BJ (cell line): Measurements from ENCODE around the gene PTRHD1. TPM values are rescaled to one million over a fixed set of nuclear protein-coding genes. Genes with fewer than 3 reads are reported as not detected.

Experiments used
- CTCF ChIA-PET: fragments of 350-600 bp; formaldehyde crosslinking; extraction: SDS; loops from one replicate; lab custom pipeline; 2021; ENCODE audit warnings: antibody characterized with exemption, inconsistent platforms; lab: Yijun Ruan, JAX
- POLR2A ChIA-PET: fragments of 300-600 bp; sonication (Branson Sonifier 250); formaldehyde crosslinking; extraction: SDS; loops from one replicate; lab custom pipeline; 2021; ENCODE audit warnings: antibody characterized with exemption; lab: Charles Lee
- DNase-seq: peaks from one replicate; pipeline ENCODE4 v3.0.0-alpha.2; 2011; ENCODE audit warnings: low read depth
- H3K27me3 ChIP-seq: 2 replicates; pipeline ENCODE4 v1.6.0; 2011; ENCODE audit warnings: low read length; ENCODE audit not compliant: control insufficient read depth, insufficient read depth
- H3K36me3 ChIP-seq: 2 replicates; pipeline ENCODE4 v1.5.1; 2011; ENCODE audit warnings: low read length; ENCODE audit not compliant: control insufficient read depth, insufficient read depth
- H3K4me3 ChIP-seq: 2 replicates; pipeline ENCODE4 v1.5.1; 2011; ENCODE audit warnings: low read depth, mild to moderate bottlenecking, control low read depth, low read length
- polyA plus RNA-seq: library from polyadenylated mRNA; depleted of rRNA; stranded (reverse); fragments of >200 nt; gene quantifications from 2 replicates; pipeline ENCODE4 v1.2.3, GENCODE V29; 2011
- TF ChIP-seq, protein P1 (sequence below): IDR thresholded peaks from 2 replicates; pipeline ENCODE4 v1.5.1; 2011; ENCODE audit warnings: low read depth, mild to moderate bottlenecking, control low read depth, inconsistent platforms, low read length, moderate library complexity; ENCODE audit not compliant: insufficient read depth

PTRHD1 gene
- polyA plus RNA-seq, 1 experiment: 44.5 TPM

DNA sequence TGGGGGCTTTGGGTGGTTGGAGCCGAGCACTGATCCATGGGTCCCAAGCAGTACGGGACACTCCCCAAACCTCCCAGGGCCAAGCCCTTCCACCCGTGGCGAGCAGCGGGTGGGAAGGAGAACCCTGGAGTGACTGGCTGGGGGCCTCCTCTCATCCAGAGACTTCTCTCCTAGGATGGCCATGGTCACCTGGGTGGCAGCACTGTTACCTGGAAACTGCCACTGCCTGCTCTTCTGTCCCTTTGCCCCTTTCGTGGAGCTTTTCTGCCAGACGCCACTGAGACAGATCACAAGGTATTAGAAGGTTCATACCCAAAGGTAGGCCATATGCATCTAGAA lies 27.0 kb upstream of the PTRHD1 start:
- TF ChIP-seq, protein P1, sequence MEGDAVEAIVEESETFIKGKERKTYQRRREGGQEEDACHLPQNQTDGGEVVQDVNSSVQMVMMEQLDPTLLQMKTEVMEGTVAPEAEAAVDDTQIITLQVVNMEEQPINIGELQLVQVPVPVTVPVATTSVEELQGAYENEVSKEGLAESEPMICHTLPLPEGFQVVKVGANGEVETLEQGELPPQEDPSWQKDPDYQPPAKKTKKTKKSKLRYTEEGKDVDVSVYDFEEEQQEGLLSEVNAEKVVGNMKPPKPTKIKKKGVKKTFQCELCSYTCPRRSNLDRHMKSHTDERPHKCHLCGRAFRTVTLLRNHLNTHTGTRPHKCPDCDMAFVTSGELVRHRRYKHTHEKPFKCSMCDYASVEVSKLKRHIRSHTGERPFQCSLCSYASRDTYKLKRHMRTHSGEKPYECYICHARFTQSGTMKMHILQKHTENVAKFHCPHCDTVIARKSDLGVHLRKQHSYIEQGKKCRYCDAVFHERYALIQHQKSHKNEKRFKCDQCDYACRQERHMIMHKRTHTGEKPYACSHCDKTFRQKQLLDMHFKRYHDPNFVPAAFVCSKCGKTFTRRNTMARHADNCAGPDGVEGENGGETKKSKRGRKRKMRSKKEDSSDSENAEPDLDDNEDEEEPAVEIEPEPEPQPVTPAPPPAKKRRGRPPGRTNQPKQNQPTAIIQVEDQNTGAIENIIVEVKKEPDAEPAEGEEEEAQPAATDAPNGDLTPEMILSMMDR: no peak
- CTCF ChIA-PET: interaction anchor here (1.1 to 4.1 kb wide), 3 partner anchors 27 to 410 kb away, joined by 3 to 20 read pairs (median 4); partner anchors contain the start of genes CENPO and PTRHD1
- POLR2A ChIA-PET: no interaction called here
- Histone ChIP-seq H3K4me3 (no peak overlapping the region), H3K36me3 (peaks cover 14% of the 10 kb centered on the region), H3K27me3 (no peaks in the 10 kb centered on the region)
- DNase-seq: no peak

DNA sequence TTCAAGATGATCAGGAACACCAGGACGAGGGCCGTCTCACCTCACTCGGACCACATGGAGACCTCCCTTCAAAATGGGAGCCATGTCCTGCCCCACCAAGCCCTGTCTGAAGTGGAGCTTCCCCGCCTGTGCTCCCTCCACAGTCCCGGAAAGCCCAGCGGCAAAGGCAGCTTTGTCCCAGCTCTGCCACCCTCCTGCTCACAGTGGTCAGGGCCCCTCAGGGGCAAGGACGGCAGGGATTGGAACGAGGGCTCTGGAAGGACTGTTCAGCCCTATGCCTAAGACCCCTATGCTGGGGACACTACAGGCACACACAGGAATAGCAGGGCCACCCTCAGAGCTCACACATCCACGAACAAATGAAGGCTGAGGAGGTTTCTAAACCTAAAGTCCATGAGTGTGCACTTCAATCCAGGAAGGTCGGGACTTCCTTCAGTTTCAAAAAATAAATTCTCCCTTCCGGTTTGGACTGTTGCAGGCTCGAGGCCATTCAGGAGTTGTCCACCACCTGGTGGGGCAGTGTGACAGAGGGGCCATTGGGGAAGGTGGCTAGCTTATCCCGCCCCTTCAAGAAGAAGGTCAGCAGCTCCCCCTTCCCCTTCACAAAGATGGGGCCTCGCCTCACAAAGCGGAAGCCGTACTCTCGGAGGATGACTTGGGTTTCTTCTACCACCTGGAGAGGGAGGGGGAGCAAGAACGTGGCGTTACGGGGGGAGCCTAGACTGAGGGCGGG lies 26.4 kb upstream of the PTRHD1 start:
- no peak for DNase-seq
- H3K36me3 ChIP-seq: peaks cover 14% of the 10 kb centered on the region
- H3K27me3 ChIP-seq: no peaks in the 10 kb centered on the region
- no peak overlapping the region for H3K4me3 ChIP-seq
- TF ChIP-seq, protein P1: no peak
- CTCF ChIA-PET: interaction anchor here (1.1 to 4.1 kb wide), 3 partner anchors 8 to 410 kb away, joined by 4 to 20 read pairs (median 19); no protein-coding TSS in a partner anchor
- POLR2A ChIA-PET: no interaction called here

DNA sequence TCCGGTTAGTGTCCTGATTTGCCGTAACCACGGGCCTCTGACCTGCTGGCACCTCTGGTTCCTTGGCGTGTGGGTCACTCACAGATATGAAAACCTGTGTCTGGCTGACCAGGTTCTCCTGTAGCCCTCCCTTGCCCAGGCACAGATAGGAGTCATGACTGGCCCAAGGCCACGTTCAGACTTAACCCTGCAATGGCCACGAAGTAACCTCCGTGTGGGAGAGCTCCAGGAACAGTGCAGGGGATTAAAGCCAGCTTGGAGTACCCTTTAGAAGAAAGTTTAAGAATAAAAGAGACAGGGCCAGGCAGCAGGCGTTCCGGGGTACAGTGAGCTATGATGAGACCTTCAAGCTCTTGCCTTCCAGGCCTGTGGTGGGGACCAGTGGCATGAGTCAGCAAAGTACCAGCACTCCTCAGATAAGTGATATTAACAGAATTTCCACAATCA lies 25.6 kb upstream of the PTRHD1 start:
- ChIA-PET POLR2A (no interaction called here), CTCF (interaction anchor here (1.1 to 4.1 kb wide), 3 partner anchors 9 to 409 kb away, joined by 4 to 20 read pairs (median 19); no protein-coding TSS in a partner anchor)
- TF ChIP-seq, protein P1: no peak
- H3K36me3 ChIP-seq: peaks cover 14% of the 10 kb centered on the region
- no peak overlapping the region for H3K4me3 ChIP-seq
- H3K27me3 ChIP-seq: no peaks in the 10 kb centered on the region
- no peak for DNase-seq

DNA sequence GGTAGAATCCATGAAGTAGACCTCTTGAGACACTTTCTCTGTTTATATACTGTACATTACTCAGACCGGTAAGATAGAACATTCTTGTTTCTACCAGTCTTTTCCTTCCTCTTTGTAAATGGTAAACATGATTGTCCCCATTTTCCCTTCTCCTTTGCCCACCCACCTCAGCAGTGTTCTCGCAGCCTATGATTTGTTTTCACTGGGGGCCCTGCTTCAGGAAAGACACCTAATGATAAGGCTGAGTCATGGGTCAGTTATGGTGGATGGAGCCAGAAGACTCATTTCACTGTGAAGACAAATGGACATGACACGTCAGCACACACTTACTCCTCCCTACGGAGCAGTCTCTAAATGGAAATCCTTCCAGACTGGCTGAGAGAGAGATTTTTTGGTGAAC lies 23.7 kb upstream of the PTRHD1 start:
- CTCF ChIA-PET: interaction anchor here (0.6 to 2.8 kb wide), 2 partner anchors 11 to 388 kb away, joined by 3 to 19 read pairs; no protein-coding TSS in a partner anchor
- peaks cover 12% of the 10 kb centered on the region for H3K36me3 ChIP-seq
- POLR2A ChIA-PET: no interaction called here
- no peaks in the 10 kb centered on the region for H3K27me3 ChIP-seq
- DNase-seq: no peak
- TF ChIP-seq, protein P1: no peak
- H3K4me3 ChIP-seq: no peak overlapping the region

DNA sequence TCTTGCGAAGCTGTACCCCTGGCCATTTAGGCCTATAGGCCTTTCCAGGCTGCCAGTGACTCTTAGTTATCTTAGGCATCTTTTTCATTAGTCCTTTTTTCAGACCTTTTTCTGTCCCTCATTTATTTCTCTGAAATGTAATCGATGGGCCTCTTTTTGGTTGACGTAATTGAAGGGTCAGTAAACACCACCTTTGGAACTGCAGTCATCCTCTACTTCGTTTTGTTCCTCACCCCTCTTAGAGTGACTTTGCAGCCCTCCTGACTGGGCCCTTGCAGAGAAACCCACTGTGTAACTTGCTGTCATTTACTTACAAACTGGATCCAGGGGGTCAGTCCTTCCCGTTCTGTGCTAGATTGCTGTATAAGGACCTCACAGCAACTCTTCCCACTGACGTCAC lies 23.2 kb upstream of the PTRHD1 start:
- no peak for DNase-seq
- TF ChIP-seq, protein P1: no peak
- peaks cover 12% of the 10 kb centered on the region for H3K36me3 ChIP-seq
- ChIA-PET POLR2A (no interaction called here), CTCF (no interaction called here)
- no peak overlapping the region for H3K4me3 ChIP-seq
- H3K27me3 ChIP-seq: no peaks in the 10 kb centered on the region
